Measurements from ENCODE around the gene PKD1.
"Not testable (repeated sequence)": the region's sequence is repeated elsewhere in the genome, so short reads cannot be mapped to it uniquely, and the experiment has no call there.

- TF ChIP-seq, protein P1, sequence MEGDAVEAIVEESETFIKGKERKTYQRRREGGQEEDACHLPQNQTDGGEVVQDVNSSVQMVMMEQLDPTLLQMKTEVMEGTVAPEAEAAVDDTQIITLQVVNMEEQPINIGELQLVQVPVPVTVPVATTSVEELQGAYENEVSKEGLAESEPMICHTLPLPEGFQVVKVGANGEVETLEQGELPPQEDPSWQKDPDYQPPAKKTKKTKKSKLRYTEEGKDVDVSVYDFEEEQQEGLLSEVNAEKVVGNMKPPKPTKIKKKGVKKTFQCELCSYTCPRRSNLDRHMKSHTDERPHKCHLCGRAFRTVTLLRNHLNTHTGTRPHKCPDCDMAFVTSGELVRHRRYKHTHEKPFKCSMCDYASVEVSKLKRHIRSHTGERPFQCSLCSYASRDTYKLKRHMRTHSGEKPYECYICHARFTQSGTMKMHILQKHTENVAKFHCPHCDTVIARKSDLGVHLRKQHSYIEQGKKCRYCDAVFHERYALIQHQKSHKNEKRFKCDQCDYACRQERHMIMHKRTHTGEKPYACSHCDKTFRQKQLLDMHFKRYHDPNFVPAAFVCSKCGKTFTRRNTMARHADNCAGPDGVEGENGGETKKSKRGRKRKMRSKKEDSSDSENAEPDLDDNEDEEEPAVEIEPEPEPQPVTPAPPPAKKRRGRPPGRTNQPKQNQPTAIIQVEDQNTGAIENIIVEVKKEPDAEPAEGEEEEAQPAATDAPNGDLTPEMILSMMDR (conservative IDR thresholded peaks at IDR 0.05; ENCODE audit: low read depth, low read length), result not testable (repeated sequence)
- TF ChIP-seq EZH2 (IDR thresholded peaks at IDR 0.05; ENCODE audit: low read length, unreplicated experiment), result not testable (repeated sequence)
These were observed 6.4 kb downstream of the PKD1 start for GRCh38 chr16:2129251-2129650.
